T-helper 2 cell treated with Interferon-gamma antibody and Interleukin-4, amounts not matched to agents 100 ng/mL and 5 ng/mL, for 36 hours (primary cell): ENCODE results near the gene ECSCR. TPM values are rescaled to one million over a fixed set of nuclear protein-coding genes. Genes with fewer than 3 reads are reported as not detected.
"Not testable (repeated sequence)": the region's sequence is repeated elsewhere in the genome, so short reads cannot be mapped to it uniquely, and the experiment has no call there.

Experiments used
- intact Hi-C: fragments of 100-400 bp; cut with micrococcal nuclease; formaldehyde crosslinking; loops from one replicate; pipeline ENCODE4 v1.15.1; 2023
- total RNA-seq: library from RNA; stranded (reverse); gene quantifications from 2 replicates; pipeline ENCODE4 v1.2.3, GENCODE V29; 2022

The ECSCR gene
- total RNA-seq, 1 donor from 2014 or later = 1.1 TPM

- intact Hi-C loops = loop anchor here (1.0 kb wide), 2 partner anchors 8 to 11 kb away; partner anchors contain the start of gene DNAJC18
Measured at GRCh38 chr5:139446956-139447779, 15.4 kb downstream of the ECSCR start.

GRCh38 chr5:139445325-139446170, 17.0 kb downstream of the ECSCR start:
- intact Hi-C loops = no loop called here

- intact Hi-C loops = no loop called here
Measured at GRCh38 chr5:139443831-139444453, 18.6 kb downstream of the ECSCR start.

DNA sequence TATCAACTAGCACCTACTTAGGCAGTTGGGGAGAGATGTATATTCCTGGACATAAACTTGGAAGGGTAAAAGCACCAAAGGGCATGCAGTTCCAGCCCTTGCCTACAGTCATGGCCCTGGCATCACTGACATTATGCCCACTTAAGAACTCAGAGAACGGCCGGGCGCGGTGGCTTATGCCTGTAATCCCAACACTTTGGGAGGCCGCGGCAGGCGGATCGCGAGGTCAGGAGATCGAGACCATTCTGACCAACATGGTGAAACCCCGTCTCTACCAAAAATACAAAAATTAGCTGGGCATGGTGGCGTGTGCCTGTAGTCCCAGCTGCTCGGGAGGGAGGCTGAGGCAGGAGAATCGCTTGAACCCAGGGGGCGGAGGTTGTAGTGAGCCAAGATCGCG, 22.1 kb downstream of the ECSCR start:
- intact Hi-C loops = not testable (repeated sequence)

DNA sequence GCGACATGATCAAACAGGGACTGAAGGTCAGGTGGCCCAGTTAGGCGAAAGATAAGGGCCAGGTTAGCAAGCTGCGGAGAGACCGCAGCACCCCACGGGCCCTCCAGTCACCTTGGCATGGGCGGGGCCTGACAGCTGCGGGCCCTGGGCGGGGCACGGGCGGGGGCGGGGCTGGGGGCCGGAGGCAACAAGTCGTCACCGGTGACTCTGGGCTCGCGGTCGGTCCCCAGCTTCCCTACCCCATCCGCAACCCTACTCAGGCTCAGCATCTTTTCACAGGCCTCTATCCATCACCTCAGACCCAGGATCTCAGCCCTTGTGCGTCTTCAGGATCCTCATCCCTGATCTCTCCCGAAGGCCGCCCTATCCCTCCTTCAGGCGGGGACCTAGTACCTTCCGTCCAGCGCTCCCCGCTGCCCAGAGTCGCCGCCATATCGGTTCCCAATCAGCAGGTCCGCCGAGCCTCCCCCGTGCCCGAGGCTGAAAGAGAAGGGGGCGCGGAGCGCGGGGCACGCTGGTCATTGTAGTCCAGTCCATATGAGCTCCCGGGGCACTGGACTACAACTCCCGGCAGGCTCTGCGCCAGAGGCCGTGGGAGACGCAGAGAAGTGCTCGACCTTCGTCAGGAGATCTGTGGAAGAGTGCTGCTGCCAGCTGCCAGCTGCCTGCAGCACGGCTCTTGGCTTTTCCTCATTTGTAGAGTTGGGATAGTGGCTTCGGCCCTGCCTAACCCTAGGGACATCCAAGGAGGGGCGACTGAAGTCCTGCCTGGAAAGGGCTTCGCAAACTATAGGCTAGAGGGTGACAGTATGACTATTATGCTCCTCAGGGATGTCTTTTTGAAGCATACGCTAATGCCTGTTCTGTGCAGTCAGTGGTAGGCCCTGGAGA, 23.3 kb downstream of the ECSCR start, which contains the start of gene DNAJC18:
Gene DNAJC18 (minus strand): TSS at position 513 of the 891 bp plus-strand sequence. CDS start 80 bp downstream, at position 433.
- intact Hi-C loops = loop anchor here (1.0 to 2.0 kb wide), 8 partner anchors 8 to 194 kb away; partner anchors contain the start of genes SPATA24, STING1 and UBE2D2

GRCh38 chr5:139438707-139439012, 23.9 kb downstream of the ECSCR start:
- intact Hi-C loops = loop anchor here (1.0 to 2.0 kb wide), 8 partner anchors 9 to 194 kb away; partner anchors contain the start of genes SPATA24, STING1 and UBE2D2

DNA sequence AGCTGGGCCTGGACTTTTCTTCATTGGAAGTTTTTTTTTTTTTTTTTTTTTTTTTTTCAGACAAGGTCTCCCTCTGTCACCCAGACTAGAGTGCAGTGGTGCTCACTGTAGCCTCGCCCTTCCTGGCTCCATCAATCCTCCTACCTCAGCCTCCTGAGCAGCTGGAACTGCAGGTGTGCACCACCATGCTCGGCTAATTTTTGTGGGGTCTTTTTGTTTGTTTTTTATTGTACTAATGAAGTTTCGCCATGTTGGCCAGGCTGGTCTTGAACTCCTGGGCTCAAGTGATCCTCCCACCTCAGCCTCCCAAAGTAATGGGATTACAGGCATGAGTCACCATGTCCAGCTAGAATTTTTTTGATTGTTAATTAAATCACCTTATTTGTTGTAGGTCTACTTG, 26.9 kb downstream of the ECSCR start:
- intact Hi-C loops = no loop called here

- intact Hi-C loops = no loop called here
Measured at GRCh38 chr5:139431706-139432105, 30.8 kb downstream of the ECSCR start.

GRCh38 chr5:139430015-139430414, 32.5 kb downstream of the ECSCR start:
- intact Hi-C loops = no loop called here

DNA sequence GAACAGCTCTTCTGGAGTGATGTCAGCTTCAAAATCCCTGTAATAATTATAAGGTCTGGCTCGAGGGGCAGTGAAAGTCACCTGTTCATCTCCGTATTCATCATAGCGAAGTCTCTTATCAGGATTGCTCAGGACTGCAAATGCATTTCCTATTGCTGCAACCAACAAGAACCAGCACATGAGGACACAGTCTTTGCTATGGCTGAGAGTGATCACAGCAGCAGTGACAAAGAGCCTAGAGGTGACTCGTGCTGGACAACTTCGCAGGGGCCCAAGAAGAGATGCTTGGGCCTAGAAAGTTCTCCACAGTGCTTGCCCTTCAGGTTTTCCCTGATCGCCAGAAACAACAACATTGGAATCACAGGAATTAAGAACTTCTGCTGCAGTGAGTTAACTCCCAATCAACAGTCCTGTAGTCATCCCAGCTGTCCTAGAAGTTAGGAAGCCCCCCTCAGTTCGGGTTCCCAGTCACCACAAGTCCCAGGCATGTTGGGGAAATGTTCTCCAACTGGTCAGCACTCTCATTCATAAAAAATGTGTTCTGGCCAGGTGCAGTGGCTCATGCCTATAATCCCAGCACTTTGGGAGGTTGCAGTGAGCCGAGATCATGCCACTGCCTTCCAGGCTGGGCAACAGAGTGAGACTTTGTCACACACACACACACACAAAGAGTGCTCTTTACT, 36.2 kb downstream of the ECSCR start:
- intact Hi-C loops = no loop called here

GRCh38 chr5:139425497-139425896, 37.0 kb downstream of the ECSCR start:
- intact Hi-C loops = no loop called here

- intact Hi-C loops = loop anchor here (1.0 to 5.0 kb wide), 8 partner anchors 16 to 210 kb away; partner anchors contain the start of genes DNAJC18, STING1 and UBE2D2
Measured at GRCh38 chr5:139422307-139422893, 40.1 kb downstream of the ECSCR start.

DNA sequence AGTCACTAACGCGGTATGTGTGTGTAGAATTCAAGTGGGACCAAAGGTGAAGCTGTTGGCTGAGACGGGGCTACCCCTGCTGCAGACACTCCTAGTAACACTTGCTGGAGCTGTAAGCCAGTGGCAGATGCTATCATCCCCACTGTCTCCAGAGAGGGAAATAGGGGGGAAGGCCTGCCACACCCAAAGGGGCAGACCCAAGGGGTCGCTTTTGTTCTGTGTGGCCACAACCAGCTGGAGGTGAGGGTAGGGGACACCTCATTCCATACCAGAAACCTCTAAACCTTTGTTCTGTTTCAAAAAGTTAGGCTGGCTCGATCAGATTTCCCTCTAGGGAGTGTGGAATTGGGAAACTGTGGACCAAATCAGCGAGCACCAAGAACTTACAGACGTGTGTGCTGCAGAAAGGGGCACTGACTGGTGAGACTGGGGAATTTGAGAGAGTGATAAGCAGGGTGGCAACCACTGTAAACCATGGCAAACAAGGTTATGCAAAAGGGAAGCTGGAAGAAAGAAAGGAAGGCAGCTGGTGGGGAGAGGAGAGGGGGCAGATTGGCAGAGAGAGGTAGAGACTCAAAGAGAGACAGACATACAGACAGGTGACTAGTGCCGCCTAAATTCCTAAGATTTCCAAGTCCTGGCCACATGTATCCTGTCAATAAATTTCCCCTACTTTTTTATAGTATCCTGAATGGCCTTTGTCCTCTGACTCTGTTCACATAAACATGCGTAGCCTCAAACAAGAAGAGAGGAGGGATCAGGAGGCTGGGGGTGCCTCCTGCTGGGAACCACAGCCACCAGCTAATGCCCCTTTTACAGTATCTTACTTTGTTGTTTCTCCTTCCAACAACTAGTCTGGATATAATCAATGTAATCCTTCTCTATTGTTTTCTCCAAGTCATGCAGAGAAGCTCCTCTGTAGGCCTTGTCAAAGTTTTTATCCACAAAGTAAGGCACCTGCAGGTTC, 43.0 kb downstream of the ECSCR start:
- intact Hi-C loops = loop anchor here (5.0 kb wide), 3 partner anchors 38 to 213 kb away; partner anchors contain the start of gene UBE2D2

DNA sequence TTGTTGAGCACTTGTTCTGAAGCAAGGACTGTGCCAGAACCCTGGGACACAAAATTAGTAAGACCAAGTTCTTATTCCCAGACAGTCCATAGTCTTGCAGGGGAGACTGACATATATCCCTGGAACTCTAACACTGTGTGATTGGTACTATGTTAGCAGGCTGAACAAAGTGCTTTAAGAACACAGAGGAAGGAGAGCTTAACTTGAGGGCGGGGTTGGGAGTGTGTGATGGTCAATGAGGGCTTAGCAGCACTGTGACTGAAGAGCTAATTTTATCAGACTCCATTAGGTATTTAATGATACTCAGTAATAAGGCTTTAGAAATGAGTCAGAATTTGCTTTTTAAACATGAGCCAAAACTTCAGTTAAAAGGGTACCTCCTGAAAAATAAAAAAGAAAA, 43.8 kb downstream of the ECSCR start:
- intact Hi-C loops = no loop called here

GRCh38 chr5:139417214-139417613, 45.3 kb downstream of the ECSCR start:
- intact Hi-C loops = no loop called here

- intact Hi-C loops = no loop called here
Measured at GRCh38 chr5:139416651-139417050, 45.9 kb downstream of the ECSCR start.

GRCh38 chr5:139415869-139416268, 46.7 kb downstream of the ECSCR start:
- intact Hi-C loops = no loop called here

DNA sequence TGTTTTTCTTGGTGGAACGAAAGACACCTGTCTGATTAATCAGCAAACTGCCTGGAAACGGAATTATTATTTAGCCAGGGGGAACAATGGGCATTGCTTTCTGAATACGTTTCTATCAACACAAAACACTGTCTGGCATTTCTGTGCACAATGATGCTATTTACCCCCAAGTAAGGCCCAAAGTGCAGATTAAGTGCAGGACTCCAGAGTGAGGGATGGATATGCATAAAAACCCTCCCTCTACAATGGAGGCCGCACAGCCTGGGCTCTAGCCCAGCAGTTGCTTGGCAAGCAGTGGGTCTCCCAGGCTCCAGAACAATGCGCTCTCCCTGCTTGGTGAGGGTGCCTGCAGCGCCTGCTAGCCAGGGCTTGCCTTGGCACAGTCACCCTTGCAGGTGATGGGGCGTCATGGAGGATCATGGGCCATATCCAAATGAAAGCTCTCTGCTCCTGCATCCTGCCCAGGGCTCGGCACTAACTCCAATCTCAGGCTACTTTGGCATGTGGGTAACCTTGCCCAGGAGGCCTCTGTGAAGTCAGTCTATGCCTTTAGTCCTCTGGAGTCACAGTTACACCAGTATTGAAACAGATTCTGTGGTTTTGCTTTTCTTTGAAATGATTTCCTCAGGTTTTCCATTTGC, 47.2 kb downstream of the ECSCR start:
- intact Hi-C loops = no loop called here
